ENCODE data around the gene VAMP5. TPM values are rescaled to one million over a fixed set of nuclear protein-coding genes. Genes with fewer than 3 reads are reported as not detected.

The VAMP5 gene
- total and polyA plus RNA-seq, 9 of the 15 experiments (the other 6 are each of a cell fraction or from before 2014, with no cell fraction given) = 0.54 to 1.9 (median 1.5) TPM; not detected in 2

DNA sequence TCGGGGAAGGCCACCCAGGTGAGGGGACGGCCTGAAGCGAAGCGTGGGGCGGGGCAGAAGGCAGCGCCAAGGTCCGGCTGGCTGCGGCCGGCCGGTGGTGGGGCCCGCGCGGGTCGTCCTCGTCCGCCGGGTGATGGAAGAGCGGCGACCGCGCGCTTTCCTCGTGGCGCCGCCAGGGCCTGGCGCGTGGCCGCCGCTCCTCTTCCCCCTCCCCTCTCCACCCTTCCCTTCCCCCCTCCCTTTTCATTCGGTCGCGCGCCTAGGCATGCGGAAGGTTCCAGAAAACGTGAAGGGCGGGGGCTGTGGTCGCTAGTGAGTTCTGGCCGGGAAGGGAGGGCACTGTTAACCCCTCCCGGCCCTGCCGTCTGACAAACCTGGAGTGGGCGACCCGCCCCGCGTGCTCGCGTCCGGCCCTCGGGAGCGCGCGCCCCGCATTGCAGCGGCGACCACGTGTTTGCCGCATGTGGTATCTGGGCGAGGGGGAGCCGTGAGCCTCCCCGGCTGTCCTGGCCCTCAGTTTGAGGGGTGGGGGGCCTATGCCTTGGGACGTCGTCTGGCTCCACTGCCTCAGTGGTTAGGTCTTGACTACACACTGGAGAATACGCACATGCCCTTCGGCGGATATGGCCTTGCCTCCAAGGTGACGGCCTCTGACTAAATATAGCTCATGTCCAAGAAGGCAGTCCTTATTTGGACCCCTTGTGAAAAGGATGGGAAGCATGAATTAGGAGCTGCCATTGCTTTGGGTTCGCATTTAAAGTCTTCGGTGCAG is 44.7 kb upstream of the VAMP5 start:
- DNase-seq (ENCODE audit: extremely low read depth in 1 of 4, low spot score in 3 of 4) = peak; percentile 72 to 90 (median 84)
- no peak for FAIRE-seq
- POLR2A ChIA-PET = interaction anchor here (0.5 to 24.3 kb wide), 53 partner anchors 8 to 633 kb away, joined by 3 to 1576 read pairs (median 5); partner anchors contain the start of genes C2orf68, CAPG, ELMOD3 and GGCX
- Histone ChIP-seq H3K79me2 (ENCODE audit: control insufficient read depth, insufficient read depth, low read length) (peaks cover 69% of the 10 kb centered on the region), H3K9ac (ENCODE audit: insufficient read depth in 1 of 2, low read depth in 2 of 2, low read length in 2 of 2) (peak overlapping the region; percentile 100), H3K4me3 (peak overlapping the region; percentile 68), H3K9me3 (replicated peaks; ENCODE audit: control insufficient read depth, insufficient read depth, low read depth, low read length) (no peaks in the 10 kb centered on the region), H3K4me1 (replicated peaks in 1 of 2; ENCODE audit: control insufficient read depth in 2 of 2, insufficient read depth in 2 of 2, low read length in 2 of 2) (peaks cover 9 to 24% of the 10 kb centered on the region in 2 experiments), H4K20me1 (replicated peaks; ENCODE audit: control insufficient read depth, insufficient read depth, low read length) (peaks cover 36% of the 10 kb centered on the region), H3K9me1 (ENCODE audit: control insufficient read depth, insufficient read depth, low read length) (peaks cover 3% of the 10 kb centered on the region), H3K27me3 (ENCODE audit: control insufficient read depth in 2 of 2, insufficient read depth in 2 of 2, low read length in 2 of 2) (no peaks in the 10 kb centered on the region), H3K27ac (ENCODE audit: extremely low read depth, low read depth, low read length) (peak overlapping the region; percentile 100), H3K36me3 (ENCODE audit: control insufficient read depth, insufficient read depth, low read length) (peaks cover 51% of the 10 kb centered on the region), H2AFZ (ENCODE audit: low read depth, low read length) (0 out of 2 replicates have a peak overlapping the region, but pooled peaks have one; percentile 54), H3K4me2 (ENCODE audit: insufficient read depth, low read length) (peak overlapping the region; percentile 98)
- no TSS peak for BruUV-seq (replicated peaks)
- intact Hi-C loops (cut with micrococcal nuclease) = loop anchor here (1.0 to 5.0 kb wide), 3 partner anchors 39 to 102 kb away; no protein-coding TSS in a partner anchor
- in situ Hi-C loops (cut with MboI) = no loop called here
- CTCF ChIA-PET (ENCODE audit: low intra/inter-chr PET ratio) = interaction anchor here (0.6 to 1.8 kb wide), 3 partner anchors 119 to 240 kb away, joined by 3 to 7 read pairs (median 5); no protein-coding TSS in a partner anchor
- ATAC-seq = peak; percentile 53
- WGBS (ENCODE audit: insufficient coverage, low coverage, missing lambda C conversion rate) = 1% methylated on average over 48 of the region's 67 CpGs
- no peak for TF ChIP-seq BRF2 (IDR thresholded peaks at IDR 0.05; ENCODE audit: borderline replicate concordance, insufficient read depth, insufficient read length)
- TF ChIP-seq ZBTB17 (CRISPR knock-in tag; IDR thresholded peaks at IDR 0.05) = peak; percentile 32; the same call in 1 of the 2 replicates
- TF ChIP-seq ILK (tag; IDR thresholded peaks at IDR 0.05; ENCODE audit: borderline replicate concordance, low read depth) = no peak
- TF ChIP-seq ZNF263 (CRISPR knock-in tag; IDR thresholded peaks at IDR 0.05; ENCODE audit: borderline replicate concordance) = peak; percentile 12; the same call in 1 of the 2 replicates
- TF ChIP-seq RAD51 (IDR thresholded peaks at IDR 0.05; ENCODE audit: borderline replicate concordance, low read depth) = peak; percentile 45; the same call in 1 of the 2 replicates
- TF ChIP-seq SRF (CRISPR knock-in tag; IDR thresholded peaks at IDR 0.05) = peak in 1 of 2 experiments; percentile 53; a peak in 1 of 4 replicates
- TF ChIP-seq SRSF3 (IDR thresholded peaks at IDR 0.05; ENCODE audit: insufficient read depth, low read length) = 0 out of 2 replicates have a peak, but pooled peaks have one; percentile 43
- peak; percentile 97 for TF ChIP-seq MYC (IDR thresholded peaks at IDR 0.05; ENCODE audit: low read depth, low read length)
- peak; percentile 97 for TF ChIP-seq MYC (CRISPR knock-in tag; IDR thresholded peaks at IDR 0.05; ENCODE audit: borderline replicate concordance, low read depth)
- peak; percentile 14; the same call in 1 of the 2 replicates for TF ChIP-seq ZNF766 (CRISPR knock-in tag; conservative IDR thresholded peaks at IDR 0.05)
- TF ChIP-seq MAX (CRISPR knock-in tag; IDR thresholded peaks at IDR 0.05) = peak; percentile 98
- TF ChIP-seq RBM22 (IDR thresholded peaks at IDR 0.05; ENCODE audit: low read depth, low read length, poor library complexity, severe bottlenecking) = peak; percentile 99
- TF ChIP-seq, protein P1, sequence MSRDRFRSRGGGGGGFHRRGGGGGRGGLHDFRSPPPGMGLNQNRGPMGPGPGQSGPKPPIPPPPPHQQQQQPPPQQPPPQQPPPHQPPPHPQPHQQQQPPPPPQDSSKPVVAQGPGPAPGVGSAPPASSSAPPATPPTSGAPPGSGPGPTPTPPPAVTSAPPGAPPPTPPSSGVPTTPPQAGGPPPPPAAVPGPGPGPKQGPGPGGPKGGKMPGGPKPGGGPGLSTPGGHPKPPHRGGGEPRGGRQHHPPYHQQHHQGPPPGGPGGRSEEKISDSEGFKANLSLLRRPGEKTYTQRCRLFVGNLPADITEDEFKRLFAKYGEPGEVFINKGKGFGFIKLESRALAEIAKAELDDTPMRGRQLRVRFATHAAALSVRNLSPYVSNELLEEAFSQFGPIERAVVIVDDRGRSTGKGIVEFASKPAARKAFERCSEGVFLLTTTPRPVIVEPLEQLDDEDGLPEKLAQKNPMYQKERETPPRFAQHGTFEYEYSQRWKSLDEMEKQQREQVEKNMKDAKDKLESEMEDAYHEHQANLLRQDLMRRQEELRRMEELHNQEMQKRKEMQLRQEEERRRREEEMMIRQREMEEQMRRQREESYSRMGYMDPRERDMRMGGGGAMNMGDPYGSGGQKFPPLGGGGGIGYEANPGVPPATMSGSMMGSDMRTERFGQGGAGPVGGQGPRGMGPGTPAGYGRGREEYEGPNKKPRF (IDR thresholded peaks at IDR 0.05; ENCODE audit: low read depth, low read length) = no peak
- no peak for TF ChIP-seq TEAD4 (IDR thresholded peaks at IDR 0.05; ENCODE audit: low read length)
- no peak for TF ChIP-seq TEAD4 (CRISPR knock-in tag; IDR thresholded peaks at IDR 0.05; ENCODE audit: borderline replicate concordance)

Data from K562 (cell line).